ENCODE results near the gene NSMCE1.
A peak's percentile ranks its signal among the peaks of the same experiment; 100 is the strongest.

NSMCE1 gene

GRCh38 chr16:27193300-27193990 is 75.1 kb downstream of the NSMCE1 start:
- no peak for DNase-seq (ENCODE audit: low spot score)

GRCh38 chr16:27191352-27191924 is 77.1 kb downstream of the NSMCE1 start:
- no peak for DNase-seq (ENCODE audit: low spot score)

- DNase-seq (ENCODE audit: low spot score): no peak
Observed at GRCh38 chr16:27190316-27190871, 78.2 kb downstream of the NSMCE1 start.

GRCh38 chr16:27189335-27189972 is 79.1 kb downstream of the NSMCE1 start:
- DNase-seq (ENCODE audit: low spot score): no peak

GRCh38 chr16:27188633-27189032 is 79.9 kb downstream of the NSMCE1 start:
- no peak for DNase-seq (ENCODE audit: low spot score)

- no peak for DNase-seq (ENCODE audit: low spot score)
Observed at GRCh38 chr16:27185776-27186130, 82.8 kb downstream of the NSMCE1 start.

- no peak for DNase-seq (ENCODE audit: low spot score)
Observed at GRCh38 chr16:27182906-27183405, 85.6 kb downstream of the NSMCE1 start.

- no peak for DNase-seq (ENCODE audit: low spot score)
Observed at GRCh38 chr16:27181019-27181790, 87.4 kb downstream of the NSMCE1 start.

GRCh38 chr16:27179500-27180072 is 89.0 kb downstream of the NSMCE1 start:
- DNase-seq (ENCODE audit: low spot score): peak; percentile 74

GRCh38 chr16:27177031-27177774 is 91.4 kb downstream of the NSMCE1 start:
- DNase-seq (ENCODE audit: low spot score): no peak

- no peak for DNase-seq (ENCODE audit: low spot score)
Observed at GRCh38 chr16:27175888-27176287, 92.7 kb downstream of the NSMCE1 start.
